HG02852 (cell line): Measurements from ENCODE around the gene GABRR1.

Experiments used
- ATAC-seq: cut with Tn5 transposase; IDR thresholded peaks from one replicate; pipeline ENCODE4 v1.9.1; 2021; ENCODE audit warnings: mild to moderate bottlenecking, moderate library complexity; ENCODE audit not compliant: unreplicated experiment

Gene GABRR1

DNA sequence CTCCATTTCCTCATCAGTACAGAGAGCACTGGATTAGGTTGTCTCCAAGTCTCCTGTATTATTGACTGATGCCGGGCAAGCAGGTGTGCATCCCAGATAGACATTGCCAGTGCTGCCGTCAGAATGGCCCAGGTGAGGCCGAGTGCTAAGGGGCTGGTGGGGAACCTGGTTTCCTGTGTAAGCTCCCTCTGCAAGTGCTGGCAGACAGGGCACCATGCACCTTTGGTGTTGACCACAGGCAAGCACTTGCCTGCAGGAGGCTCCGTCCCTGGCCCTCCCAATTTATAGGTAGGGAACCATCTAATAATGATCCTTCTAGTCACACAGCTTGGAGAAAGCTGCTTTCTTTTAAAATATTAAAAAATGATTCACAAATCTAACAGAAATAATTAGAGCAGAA, 747 bp downstream of the GABRR1 start:
- ATAC-seq: no peak

GRCh38 chr6:89215391-89215790, 1.8 kb downstream of the GABRR1 start:
- no peak for ATAC-seq

DNA sequence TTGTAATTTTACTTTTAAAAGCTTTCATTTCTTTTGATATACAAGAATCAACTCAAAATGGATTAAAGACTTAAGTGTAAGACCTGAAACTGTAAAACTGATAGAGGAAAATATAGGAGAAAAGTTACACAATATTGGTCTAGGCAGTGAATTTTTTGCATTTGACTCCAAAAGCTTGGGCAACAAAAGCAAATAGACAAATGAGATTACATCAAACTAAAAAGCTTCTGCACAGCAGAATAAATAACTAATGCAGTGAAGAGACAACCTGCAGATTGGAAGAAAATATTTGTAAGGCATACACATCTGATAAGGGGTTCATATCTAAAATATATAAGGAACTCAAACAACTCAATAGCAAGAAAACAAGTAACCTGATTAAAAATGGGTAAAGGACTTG, 3.0 kb downstream of the GABRR1 start:
- no peak for ATAC-seq

DNA sequence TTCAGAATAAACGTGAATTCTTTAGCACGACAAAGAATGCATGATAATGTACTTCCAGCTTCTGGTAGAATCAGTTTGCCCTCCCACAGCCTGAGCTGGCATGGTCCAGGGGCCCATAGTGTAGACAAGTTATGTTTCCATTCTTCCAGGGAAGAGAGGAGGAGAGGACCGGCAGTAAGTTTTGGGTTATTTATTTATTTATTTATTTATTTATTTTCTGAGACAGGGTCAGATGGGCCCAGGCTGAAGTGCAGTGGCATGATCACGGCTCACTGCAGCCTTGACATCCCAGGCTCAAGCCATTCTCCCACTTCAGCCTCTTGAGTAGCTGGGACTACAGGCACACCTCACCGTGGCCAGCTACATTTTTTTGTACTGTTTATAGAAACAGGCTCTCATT, 4.7 kb downstream of the GABRR1 start:
- no peak for ATAC-seq

GRCh38 chr6:89209457-89209856, 7.7 kb downstream of the GABRR1 start:
- no peak for ATAC-seq

- ATAC-seq: no peak
Observed at GRCh38 chr6:89208551-89208950, 8.6 kb downstream of the GABRR1 start.

DNA sequence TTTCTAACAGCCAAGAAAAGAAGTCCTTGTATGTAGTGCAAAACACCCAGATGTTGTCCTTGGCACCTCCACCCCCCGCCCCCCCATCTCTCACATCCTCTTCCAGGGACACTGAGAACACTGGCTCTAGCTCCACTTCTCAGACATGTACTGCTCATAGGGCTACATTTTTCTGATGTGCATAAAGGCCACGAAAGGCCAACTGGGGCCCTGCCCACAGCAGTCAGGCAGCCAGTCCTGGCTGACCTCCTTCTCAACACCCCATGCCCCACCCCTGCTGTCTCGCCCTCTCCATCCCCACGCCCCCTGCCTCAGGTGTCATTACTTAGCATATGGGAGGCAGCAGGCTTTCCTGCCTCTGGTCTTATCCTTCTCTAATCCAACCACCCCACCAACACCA, 11.3 kb downstream of the GABRR1 start:
- ATAC-seq: no peak

DNA sequence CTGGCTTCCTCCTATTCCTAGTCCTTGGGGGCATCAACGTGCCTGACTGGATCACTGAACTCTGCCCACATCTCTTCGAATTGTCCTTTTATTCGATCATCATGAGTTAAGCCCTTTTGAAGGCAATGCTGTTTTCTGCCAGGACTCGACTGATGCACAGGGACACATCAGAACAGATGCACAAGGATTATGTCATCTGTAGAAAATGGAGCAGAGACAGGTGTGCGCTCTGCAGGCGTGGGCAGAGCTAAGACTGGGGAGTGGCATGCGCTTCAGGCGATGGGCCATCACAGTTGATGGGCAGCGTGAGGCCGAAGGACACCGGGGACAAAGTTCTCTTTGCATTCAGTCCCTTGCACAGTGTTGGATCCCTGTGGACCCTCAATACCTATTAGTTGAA, 13.1 kb downstream of the GABRR1 start:
- ATAC-seq: no peak

DNA sequence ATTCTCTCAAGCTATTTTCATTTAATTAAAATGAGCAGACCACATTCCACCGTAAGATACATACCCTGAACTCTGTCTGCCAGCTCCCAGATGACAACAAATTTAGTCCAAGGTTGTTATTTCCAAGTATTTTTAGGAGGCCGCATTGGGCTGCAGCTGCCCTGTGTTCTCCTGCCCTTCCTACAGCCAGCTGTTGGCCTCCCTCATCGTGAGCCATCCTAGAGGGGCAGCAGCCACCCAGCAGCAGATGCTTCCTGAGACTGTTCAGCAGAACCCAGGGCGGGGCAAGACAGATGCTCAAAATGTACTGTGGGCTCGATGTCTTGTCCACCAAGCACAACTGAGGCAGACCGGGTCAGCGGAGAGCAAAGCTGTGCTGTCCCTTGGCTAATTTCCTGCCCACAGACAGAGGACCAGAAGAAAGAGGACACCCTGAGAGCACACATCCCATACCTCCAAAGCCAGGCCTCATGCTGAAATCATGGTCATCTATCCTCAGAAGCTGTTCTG, 16.4 kb downstream of the GABRR1 start:
- ATAC-seq: no peak

DNA sequence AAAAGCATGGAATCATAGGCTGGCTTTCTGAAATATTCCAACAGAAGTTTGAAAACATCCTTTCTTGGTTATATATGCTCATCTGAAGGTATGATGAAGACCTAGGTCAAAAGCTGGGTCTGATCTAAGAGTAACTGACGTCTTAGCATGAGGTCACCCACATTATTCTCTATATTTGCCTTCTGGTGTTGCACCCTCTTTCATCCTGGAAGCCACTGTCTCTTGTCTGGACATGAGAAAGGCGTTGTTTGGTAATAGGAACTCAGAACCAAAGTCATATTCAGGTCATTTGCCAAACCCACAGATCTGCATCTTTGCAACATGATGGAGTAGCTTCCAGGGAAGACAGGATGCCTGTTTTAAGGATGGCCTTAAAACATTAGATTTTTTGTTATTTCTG, 17.6 kb downstream of the GABRR1 start:
- no peak for ATAC-seq

DNA sequence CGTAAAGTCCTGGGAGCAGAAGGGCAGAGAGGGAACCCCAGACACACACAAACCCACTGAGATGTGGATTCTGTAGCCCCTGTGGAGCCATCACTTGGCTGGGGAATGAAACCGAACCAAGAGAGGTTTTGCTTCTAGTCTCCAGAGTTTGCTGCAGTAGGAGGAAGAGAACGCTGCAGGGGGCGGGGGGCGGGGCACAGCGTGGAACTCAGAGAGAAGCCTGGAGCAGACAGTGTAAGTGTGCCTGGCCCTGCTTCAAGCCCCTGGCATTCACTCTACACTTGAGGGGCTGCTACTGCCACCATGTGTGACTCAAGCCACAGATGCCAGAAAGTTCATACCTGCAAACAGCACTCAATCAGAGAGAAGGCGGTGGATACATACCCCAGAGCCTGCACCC, 18.9 kb downstream of the GABRR1 start:
- no peak for ATAC-seq

DNA sequence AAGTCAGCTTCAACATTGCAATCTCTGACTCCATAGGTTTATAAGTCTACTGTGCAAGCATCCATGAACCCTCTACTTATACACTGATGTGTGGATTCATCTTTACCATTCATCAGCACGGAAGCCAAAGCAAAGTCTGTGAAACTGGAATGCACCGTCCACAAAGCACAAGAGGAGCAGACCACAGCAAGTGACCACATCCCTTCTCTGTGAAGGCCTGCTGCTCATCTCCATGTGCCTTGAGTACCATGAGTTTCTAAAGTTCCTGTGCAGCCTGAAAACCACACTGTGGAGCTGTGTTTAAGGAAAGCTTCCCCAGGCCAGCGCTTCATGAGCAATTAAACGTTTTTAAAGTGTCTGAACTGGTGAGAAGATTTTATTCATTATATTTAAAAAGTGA, 20.0 kb downstream of the GABRR1 start:
- no peak for ATAC-seq

- ATAC-seq: no peak
Observed at GRCh38 chr6:89194559-89194958, 22.6 kb downstream of the GABRR1 start.

DNA sequence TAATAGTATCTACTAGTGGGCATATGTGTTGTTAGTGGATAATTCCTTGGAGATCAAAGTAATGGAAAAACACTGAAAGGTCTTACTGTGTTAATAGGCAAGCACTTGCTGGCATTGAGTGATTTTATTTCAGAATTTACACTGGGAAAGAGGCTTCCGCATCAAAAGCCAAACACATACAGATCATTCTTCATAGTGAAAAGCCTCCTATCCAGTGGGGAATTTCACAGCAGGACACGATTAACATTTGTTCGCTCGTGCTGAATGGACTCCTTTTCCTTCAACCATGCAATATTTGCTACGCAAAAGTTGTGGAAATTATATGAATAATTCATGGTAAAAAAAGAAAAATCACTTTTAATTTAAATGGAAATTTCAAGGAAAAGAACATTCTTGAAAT, 26.4 kb downstream of the GABRR1 start:
- ATAC-seq: no peak

DNA sequence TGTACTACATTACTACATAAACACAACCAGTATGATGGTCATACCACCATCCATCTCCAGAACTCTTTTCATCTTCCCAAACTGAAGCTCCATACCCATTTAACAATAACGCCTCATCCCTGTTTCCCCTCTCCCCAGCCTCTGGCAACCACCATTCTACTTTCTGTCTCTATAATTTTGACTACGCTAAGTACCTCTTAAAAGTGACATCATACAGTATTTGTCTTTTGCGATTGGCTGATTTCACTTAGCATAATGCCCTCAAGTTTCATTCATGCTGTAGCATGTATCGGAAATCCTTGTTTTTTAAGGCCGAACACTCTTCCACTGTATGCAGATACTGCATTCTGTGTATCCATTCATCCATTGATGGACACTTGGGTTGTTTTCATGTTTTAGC, 29.7 kb downstream of the GABRR1 start:
- no peak for ATAC-seq

DNA sequence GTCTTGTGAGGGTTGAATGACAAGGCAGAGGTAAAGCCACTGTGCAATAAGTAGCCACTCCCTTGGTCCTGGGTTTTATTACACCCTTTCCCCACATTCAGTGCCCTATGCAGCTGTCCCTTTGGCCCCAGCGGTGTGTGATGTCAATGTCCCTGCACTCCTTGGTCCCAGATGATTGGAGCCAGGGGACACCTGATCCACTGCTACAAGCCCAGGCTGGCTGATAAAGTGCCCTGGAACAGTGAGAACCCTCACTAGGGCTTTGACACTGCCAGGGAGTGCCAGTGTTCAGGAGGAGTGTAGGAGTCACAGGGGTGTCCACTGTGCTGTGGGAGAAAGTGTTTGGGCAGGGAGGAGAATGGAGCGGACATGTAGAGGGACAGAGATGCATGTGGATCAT, 30.4 kb downstream of the GABRR1 start:
- no peak for ATAC-seq

DNA sequence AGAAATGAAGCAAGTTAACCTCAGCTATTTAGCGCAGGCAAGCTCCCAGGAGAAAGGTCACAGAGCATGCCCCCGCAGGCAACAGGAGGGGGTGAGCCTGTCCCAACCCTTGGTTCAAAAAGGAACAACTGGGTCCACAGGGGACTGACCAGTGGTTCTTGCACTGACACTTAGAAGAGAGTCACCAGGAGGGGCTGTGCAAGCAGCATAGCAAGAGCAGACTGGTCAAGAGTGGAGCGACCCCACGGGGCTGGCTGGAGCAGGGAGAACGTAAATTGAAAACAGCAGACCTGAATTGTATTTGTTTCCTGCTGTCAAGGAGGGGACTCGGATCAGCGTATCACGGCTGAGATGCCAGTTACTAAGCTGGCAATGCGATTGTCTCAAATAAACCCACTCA, 32.8 kb downstream of the GABRR1 start:
- no peak for ATAC-seq

DNA sequence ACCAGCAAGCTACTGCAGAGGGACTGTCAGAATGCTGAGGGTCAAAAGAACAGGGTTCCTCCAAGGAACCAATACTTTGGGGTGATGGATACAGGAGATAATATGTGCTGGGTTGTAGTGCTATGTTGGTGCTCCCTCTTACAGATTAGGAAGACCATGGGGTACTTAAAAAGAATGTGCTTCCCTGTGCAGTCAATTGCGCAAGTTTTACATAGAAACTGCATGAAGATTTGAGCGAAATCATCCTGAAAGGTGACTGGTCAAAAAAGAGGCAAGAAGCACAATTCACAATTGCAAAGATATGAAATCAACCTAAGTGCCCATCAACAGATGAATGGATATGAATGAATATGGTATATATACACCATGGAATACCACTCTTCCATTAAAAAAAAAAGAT, 33.9 kb downstream of the GABRR1 start:
- ATAC-seq: no peak

DNA sequence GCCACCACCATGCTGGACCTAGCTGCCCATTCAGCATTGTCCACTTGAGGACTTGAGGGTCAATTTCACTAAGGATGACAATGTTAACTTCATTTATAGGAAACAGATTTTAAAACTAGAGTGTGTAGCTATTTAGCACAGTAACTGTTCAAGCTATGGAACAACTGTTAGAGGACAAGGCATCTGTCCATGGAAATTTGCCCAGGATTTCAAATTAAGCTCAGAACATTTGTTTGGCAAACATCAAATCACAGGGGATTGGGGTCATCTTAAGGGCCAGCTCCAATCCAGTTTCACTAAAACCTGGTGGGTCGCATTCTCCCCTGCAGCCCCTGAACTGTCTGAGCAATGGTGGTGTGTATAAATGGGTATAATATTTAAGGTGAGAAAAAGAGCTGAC, 36.2 kb downstream of the GABRR1 start:
- ATAC-seq: no peak

- no peak for ATAC-seq
Observed at GRCh38 chr6:89180112-89180511, 37.0 kb downstream of the GABRR1 start.

- ATAC-seq: no peak
Observed at GRCh38 chr6:89173634-89174033, 43.5 kb downstream of the GABRR1 start.

GRCh38 chr6:89172131-89172530, 45.0 kb downstream of the GABRR1 start:
- no peak for ATAC-seq

- no peak for ATAC-seq
Observed at GRCh38 chr6:89162047-89162371, 55.1 kb downstream of the GABRR1 start.
